ENCODE data around the gene SLC16A4. TPM values are rescaled to one million over a fixed set of nuclear protein-coding genes. Genes with fewer than 3 reads are reported as not detected.

SLC16A4 gene
- total and polyA plus RNA-seq, 10 of the 15 experiments (the other 5 are each of a cell fraction or from before 2014, with no cell fraction given): 0.13 to 2.2 (median 0.26) TPM; not detected in 1

- no peak overlapping the region for H3K4me3 ChIP-seq
- H4K20me1 ChIP-seq (ENCODE audit: control insufficient read depth, insufficient read depth): no peaks in the 10 kb centered on the region
- H3K9ac ChIP-seq (ENCODE audit: control insufficient read depth, insufficient read depth, low read length): no peak overlapping the region
- no peaks in the 10 kb centered on the region for H3K79me2 ChIP-seq (ENCODE audit: control insufficient read depth, insufficient read depth, low read length)
- H3K4me2 ChIP-seq (ENCODE audit: control insufficient read depth, insufficient read depth): no peak overlapping the region
- 100% methylated on average over 2 of the region's 2 CpGs for WGBS (ENCODE audit: insufficient coverage, insufficient replicate concordance, low lambda C conversion rate, missing lambda C conversion rate)
- intact Hi-C loops (cut with micrococcal nuclease; ENCODE audit: unreplicated experiment): no loop called here
- RAD21 ChIA-PET (ENCODE audit: unreplicated experiment): no interaction called here
- H3K4me1 ChIP-seq (ENCODE audit: control insufficient read depth, insufficient read depth, low read length): no peaks in the 10 kb centered on the region
- TF ChIP-seq MAX (IDR thresholded peaks at IDR 0.05; ENCODE audit: low read depth, low read length) (no peak), HSF1 (IDR thresholded peaks at IDR 0.05; ENCODE audit: low read depth, low read length) (no peak), ZSCAN29 (IDR thresholded peaks at IDR 0.05) (no peak), EGR1 (IDR thresholded peaks at IDR 0.05; ENCODE audit: borderline replicate concordance in 1 of 2, low read depth in 2 of 2, low read length in 2 of 2) (no peak), ZNF592 (IDR thresholded peaks at IDR 0.05) (no peak), TBL1XR1 (IDR thresholded peaks at IDR 0.05; ENCODE audit: low read depth, low read length) (no peak), ELK1 (IDR thresholded peaks at IDR 0.05; ENCODE audit: low read depth, low read length) (no peak), USF1 (IDR thresholded peaks at IDR 0.05; ENCODE audit: borderline replicate concordance, extremely low read length, insufficient read depth, low read depth, low read length) (no peak), KAT2A (conservative IDR thresholded peaks at IDR 0.05; ENCODE audit: control insufficient read depth, low read depth, low read length) (no peak), GATAD2B (conservative IDR thresholded peaks at IDR 0.05; ENCODE audit: low read depth) (no peak), CHD4 (IDR thresholded peaks at IDR 0.05) (no peak), SUPT20H (IDR thresholded peaks at IDR 0.05; ENCODE audit: borderline replicate concordance, control insufficient read depth, low read depth, low read length) (no peak), JUND (IDR thresholded peaks at IDR 0.05; ENCODE audit: low read depth, low read length) (no peak), SMARCA5 (IDR thresholded peaks at IDR 0.05) (no peak), ZBTB33 (IDR thresholded peaks at IDR 0.05) (no peak)
- no peak for ATAC-seq
- H3K36me3 ChIP-seq (ENCODE audit: control insufficient read depth in 2 of 2, insufficient read depth in 2 of 2, low read length in 1 of 2): no peaks in the 10 kb centered on the region
- POLR2A ChIA-PET: no interaction called here
- H3K27me3 ChIP-seq (replicated peaks in 1 of 2; ENCODE audit: control insufficient read depth in 2 of 2, insufficient read depth in 2 of 2, low read length in 1 of 2): peaks cover 3% of the 10 kb centered on the region in 2 experiments; a peak in 3 of 4 replicates
- SMC1A ChIA-PET (ENCODE audit: uncharacterized antibody, unreplicated experiment): no interaction called here
- in situ Hi-C loops (cut with MboI): no loop called here
- H2AFZ ChIP-seq (ENCODE audit: control insufficient read depth, low read depth, low read length): no peak overlapping the region
- no peak overlapping the region for H3K27ac ChIP-seq (ENCODE audit: control insufficient read depth, insufficient read depth)
- no peak for FAIRE-seq
- CTCF ChIA-PET: interaction anchor here (1.1 kb wide), 1 partner anchor 20 kb away, joined by 4 read pairs; no protein-coding TSS in a partner anchor
- H3K9me3 ChIP-seq (replicated peaks; ENCODE audit: control insufficient read depth, insufficient read depth, low read length): no peaks in the 10 kb centered on the region
- no TSS peak for BruUV-seq (replicated peaks)
- no peak for DNase-seq (ENCODE audit: low read depth, low spot score)
Observed at GRCh38 chr1:110433213-110433612, 42.4 kb upstream of the SLC16A4 start.
